Liver (tissue), 9 donors: Measurements from ENCODE around the gene UAP1. TPM values are rescaled to one million over a fixed set of nuclear protein-coding genes. Genes with fewer than 3 reads are reported as not detected.

ENCODE experiments used
- DNase-seq: peaks from one replicate; pipeline ENCODE4 v3.0.0-alpha.2; 2017; ENCODE audit warnings: low spot score
- H3K27ac ChIP-seq, 2 donors: one replicate each; pipeline ENCODE4 v1.7.0; 2013; ENCODE audit warnings: inconsistent platforms in 2 of 2, low read length in 2 of 2, control low read depth in 1 of 2, low read depth in 1 of 2, mild to moderate bottlenecking in 1 of 2
- H3K27me3 ChIP-seq, 4 donors: one replicate each; pipeline versions ENCODE4 v1.6.1 to v1.7.0; 2013; ENCODE audit warnings: low read length in 3 of 4, inconsistent platforms in 1 of 4, mild to moderate bottlenecking in 1 of 4, moderate library complexity in 1 of 4; ENCODE audit not compliant: control insufficient read depth in 4 of 4, insufficient read depth in 4 of 4
- H3K36me3 ChIP-seq, 4 donors: one replicate each; pipeline versions ENCODE4 v1.6.1 to v1.7.0; 2013; ENCODE audit warnings: low read length in 3 of 4, mild to moderate bottlenecking in 3 of 4, low read depth in 1 of 4, moderate library complexity in 1 of 4; ENCODE audit not compliant: control insufficient read depth in 4 of 4, insufficient read depth in 3 of 4
- H3K4me1 ChIP-seq, 4 donors: one replicate each; pipeline versions ENCODE4 v1.6.1 to v1.7.0; 2013; ENCODE audit warnings: low read length in 3 of 4, mild to moderate bottlenecking in 3 of 4, moderate library complexity in 1 of 4; ENCODE audit not compliant: control insufficient read depth in 4 of 4, insufficient read depth in 4 of 4
- H3K4me3 ChIP-seq, 3 donors: one replicate each; pipeline versions ENCODE4 v1.6.1 to v1.7.0; 2013; ENCODE audit warnings: low read length in 3 of 3, control low read depth in 1 of 3, low read depth in 1 of 3, mild to moderate bottlenecking in 1 of 3
- H3K9ac ChIP-seq, 2 donors: one replicate each; pipeline ENCODE4 v1.7.0; 2013; ENCODE audit warnings: low read length in 2 of 2, mild to moderate bottlenecking in 2 of 2, moderate library complexity in 2 of 2, control low read depth in 1 of 2, low read depth in 1 of 2
- H3K9me3 ChIP-seq, 4 donors: one replicate each; pipeline versions ENCODE4 v1.6.1 to v1.7.0; 2013; ENCODE audit warnings: low read length in 3 of 4; ENCODE audit not compliant: control insufficient read depth in 4 of 4
- CTCF ChIP-seq: fragments of 150-350 bp; IDR thresholded peaks from 2 replicates; pipeline ENCODE4 v1.5.1; 2017; ENCODE audit warnings: improper control_type of control experiment, low read depth, low read length; ENCODE audit not compliant: missing input control
- EGR1 ChIP-seq, 2 donors: IDR thresholded peaks; 2 replicates each; pipeline ENCODE4 v1.6.1; 2016 to 2018; ENCODE audit warnings: antibody characterized with exemption in 2 of 2, low read depth in 2 of 2
- FOXA1 ChIP-seq: IDR thresholded peaks from 2 replicates; pipeline ENCODE4 v1.6.1; 2016; ENCODE audit warnings: antibody characterized with exemption
- FOXA2 ChIP-seq: IDR thresholded peaks from 2 replicates; pipeline ENCODE4 v1.6.1; 2016; ENCODE audit warnings: antibody characterized with exemption
- GABPA ChIP-seq, 2 donors: IDR thresholded peaks in 1 of 2; conservative IDR thresholded peaks in 1 of 2; 2 replicates each; pipeline ENCODE4 v1.6.1; 2016; ENCODE audit warnings: antibody characterized with exemption in 2 of 2, mild to moderate bottlenecking in 1 of 2, moderate library complexity in 1 of 2
- HNF4A ChIP-seq, 2 donors: conservative IDR thresholded peaks; 2 replicates each; pipeline ENCODE4 v1.6.1; 2016; ENCODE audit warnings: antibody characterized with exemption in 2 of 2, mild to moderate bottlenecking in 2 of 2
- HNF4G ChIP-seq: IDR thresholded peaks from 2 replicates; pipeline ENCODE4 v1.6.1; 2016; ENCODE audit warnings: antibody characterized with exemption
- JUND ChIP-seq, 2 donors: IDR thresholded peaks; 2 replicates each; pipeline ENCODE4 v1.6.1; 2016; ENCODE audit warnings: antibody characterized with exemption in 2 of 2
- MAX ChIP-seq: IDR thresholded peaks from 2 replicates; pipeline ENCODE4 v1.6.1; 2016; ENCODE audit warnings: antibody characterized with exemption
- NR2F2 ChIP-seq: IDR thresholded peaks from 2 replicates; pipeline ENCODE4 v1.6.1; 2016; ENCODE audit warnings: antibody characterized with exemption
- REST ChIP-seq: IDR thresholded peaks from 2 replicates; pipeline ENCODE4 v1.6.1; 2016; ENCODE audit warnings: antibody characterized with exemption, mild to moderate bottlenecking
- RXRA ChIP-seq, 2 donors: IDR thresholded peaks; 2 replicates each; pipeline ENCODE4 v1.6.1; 2017 to 2018; ENCODE audit warnings: antibody characterized with exemption in 2 of 2, mild to moderate bottlenecking in 1 of 2
- SP1 ChIP-seq: IDR thresholded peaks from 2 replicates; pipeline ENCODE4 v1.6.1; 2018; ENCODE audit warnings: antibody characterized with exemption, mild to moderate bottlenecking
- TAF1 ChIP-seq: conservative IDR thresholded peaks from 2 replicates; pipeline ENCODE4 v1.6.1; 2016; ENCODE audit warnings: antibody characterized with exemption, mild to moderate bottlenecking
- YY1 ChIP-seq: IDR thresholded peaks from 2 replicates; pipeline ENCODE4 v1.6.1; 2016; ENCODE audit warnings: antibody characterized with exemption, mild to moderate bottlenecking
- ZBTB33 ChIP-seq: IDR thresholded peaks from 2 replicates; pipeline ENCODE4 v1.6.1; 2016; ENCODE audit warnings: antibody characterized with exemption
- WGBS: extraction: QIAGEN DNeasy Blood & Tissue Kit; methylation state at CpG from one replicate; pipeline ENCODE4 v1.1.7; 2013; 5-methylcytosine and 5-hydroxymethylcytosine counted together
- polyA plus RNA-seq, 2 donors: library from polyadenylated mRNA; stranded (reverse) in 1 of 2; unstranded in 1 of 2; fragments of 200-250 nt in 1 of 2; fragments of >200 nt in 1 of 2; fragmentation: Nextera tagmentation in 1 of 2; extraction: Ambion mirVana in 1 of 2; gene quantifications; one replicate each; pipeline versions ENCODE4 v1.2.1 to v1.2.3, GENCODE V29; 2013 to 2015
- total RNA-seq, 2 donors: library from RNA; depleted of rRNA; stranded (reverse); fragments of >200 nt; gene quantifications; one replicate each; pipeline ENCODE4 v1.2.3, GENCODE V29; 2014
- donor health status: healthy.
- donor health status: healthy.
- donor health status: healthy.
- donor health status: healthy.
- donor health status: healthy.

UAP1 gene
- total and polyA plus RNA-seq, 4 donors, result 28.9 to 120 (median 51.7) TPM

- 79% methylated on average over 8 of the region's 8 CpGs for WGBS
- no peak for DNase-seq
These were observed 71.7 kb downstream of the UAP1 start for GRCh38 chr1:162633081-162633762.

More at GRCh38 chr1:162633081-162633762, 71.7 kb downstream of the UAP1 start:
- H3K9me3 ChIP-seq, result no peaks in the 10 kb centered on the region
- peak overlapping the region; percentile 36 to 73 for H3K27ac ChIP-seq
- no peak for TF ChIP-seq FOXA1
- TF ChIP-seq YY1, result no peak
- no peak for TF ChIP-seq JUND (IDR thresholded peaks at IDR 0.05)
- no peak for TF ChIP-seq CTCF
- TF ChIP-seq HNF4G, result no peak
- TF ChIP-seq FOXA2, result no peak
- no peak for TF ChIP-seq ZBTB33
- no peak for TF ChIP-seq RXRA (IDR thresholded peaks at IDR 0.05)
- TF ChIP-seq TAF1, result no peak
- no peak for TF ChIP-seq SP1
- no peak for TF ChIP-seq EGR1 (IDR thresholded peaks at IDR 0.05; ENCODE audit: low read depth in 2 of 2)
- no peak for TF ChIP-seq REST
- no peak for TF ChIP-seq GABPA (IDR thresholded peaks at IDR 0.05 in 1 of 2, conservative IDR thresholded peaks at IDR 0.05 in 1 of 2)
- TF ChIP-seq MAX, result no peak
- TF ChIP-seq NR2F2, result no peak
- TF ChIP-seq HNF4A (conservative IDR thresholded peaks at IDR 0.05), result no peak
- peak overlapping the region in 1 of 3 donors; percentile 24 for H3K4me3 ChIP-seq
- no peaks in the 10 kb centered on the region for H3K36me3 ChIP-seq
- H3K9ac ChIP-seq, result no peak overlapping the region
- H3K4me1 ChIP-seq, result no peaks in the 10 kb centered on the region
- no peaks in the 10 kb centered on the region for H3K27me3 ChIP-seq
